GM12864 (cell line): ENCODE data around the gene NPEPPS.

Experiments
- DNase-seq: peaks from one replicate; pipeline ENCODE4 v3.0.0-alpha.2; 2011; ENCODE audit warnings: low read depth
- H3K4me3 ChIP-seq: 2 replicates; pipeline ENCODE4 v1.5.1; 2011; ENCODE audit warnings: mild to moderate bottlenecking, low read depth, low read length, control low read depth
- CTCF ChIP-seq: IDR thresholded peaks from 2 replicates; pipeline ENCODE4 v1.5.1; 2011; ENCODE audit warnings: low read depth, mild to moderate bottlenecking, moderate library complexity, low read length, control low read depth, inconsistent platforms; ENCODE audit errors: missing control alignments

NPEPPS gene

GRCh38 chr17:47605011-47605410 is 74.1 kb downstream of the NPEPPS start:
- no peak overlapping the region for H3K4me3 ChIP-seq
- TF ChIP-seq CTCF = no peak
- no peak for DNase-seq

- no peak overlapping the region for H3K4me3 ChIP-seq
- no peak for TF ChIP-seq CTCF
- DNase-seq = no peak
Observed at GRCh38 chr17:47607481-47607880, 76.6 kb downstream of the NPEPPS start.

- no peak for TF ChIP-seq CTCF
- no peak for DNase-seq
- H3K4me3 ChIP-seq = no peak overlapping the region
Observed at GRCh38 chr17:47611372-47612350, 80.8 kb downstream of the NPEPPS start.

GRCh38 chr17:47615766-47616424 is 85.0 kb downstream of the NPEPPS start:
- no peak overlapping the region for H3K4me3 ChIP-seq
- TF ChIP-seq CTCF = peak; percentile 45
- no peak for DNase-seq

GRCh38 chr17:47618410-47618809 is 87.5 kb downstream of the NPEPPS start:
- TF ChIP-seq CTCF = peak; percentile 20
- DNase-seq = no peak
- H3K4me3 ChIP-seq = no peak overlapping the region

- TF ChIP-seq CTCF = no peak
- no peak overlapping the region for H3K4me3 ChIP-seq
- no peak for DNase-seq
Observed at GRCh38 chr17:47620503-47621245, 89.8 kb downstream of the NPEPPS start.
